Measurements from ENCODE around the gene THBS2.
"Not testable (repeated sequence)": the region's sequence is repeated elsewhere in the genome, so short reads cannot be mapped to it uniquely, and the experiment has no call there.

THBS2 gene

GRCh38 chr6:169271158-169271876 is 17.7 kb upstream of the THBS2 start:
- no peak for DNase-seq

DNA sequence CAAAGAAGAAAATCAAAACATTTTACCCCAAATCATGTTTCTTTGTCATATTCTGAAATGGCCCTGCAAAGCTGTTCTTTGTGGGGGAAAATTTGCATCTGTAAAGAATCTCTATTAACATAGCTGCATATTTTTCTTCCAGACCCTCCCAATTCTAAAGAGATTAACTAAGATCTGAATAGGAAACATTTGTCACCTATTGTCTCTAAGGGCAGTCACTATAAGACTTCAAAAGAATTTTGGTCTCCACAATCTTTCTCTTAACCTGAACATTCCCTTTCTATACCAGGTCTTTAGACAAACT is 16.4 kb upstream of the THBS2 start:
- not testable (repeated sequence) for DNase-seq

GRCh38 chr6:169269180-169270076 is 15.8 kb upstream of the THBS2 start:
- peak; percentile 67 to 81 (median 76) for DNase-seq

DNA sequence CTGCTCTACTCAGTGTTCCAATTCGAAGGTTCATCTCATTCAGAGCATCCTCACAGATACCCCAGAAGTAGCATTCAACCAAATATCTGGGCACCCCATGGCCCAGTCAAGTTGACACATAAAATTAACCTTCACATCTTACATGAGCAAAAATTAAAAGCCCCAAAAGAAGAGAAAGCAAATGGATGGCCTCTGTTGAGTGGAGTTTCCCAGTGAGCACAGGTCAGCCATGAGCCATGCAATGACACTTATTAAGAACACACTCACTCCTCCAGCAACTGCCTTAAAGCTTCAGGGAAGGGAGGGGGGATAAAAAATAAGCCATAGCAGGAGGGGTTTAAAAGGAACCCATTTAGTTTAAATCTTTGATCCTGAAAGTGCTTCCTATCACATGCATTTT is 14.6 kb upstream of the THBS2 start:
- peak in 1 of 3 donors; percentile 60 for DNase-seq

- DNase-seq: peak in 1 of 3 donors; percentile 52
Observed at GRCh38 chr6:169266746-169267591, 13.3 kb upstream of the THBS2 start.

DNA sequence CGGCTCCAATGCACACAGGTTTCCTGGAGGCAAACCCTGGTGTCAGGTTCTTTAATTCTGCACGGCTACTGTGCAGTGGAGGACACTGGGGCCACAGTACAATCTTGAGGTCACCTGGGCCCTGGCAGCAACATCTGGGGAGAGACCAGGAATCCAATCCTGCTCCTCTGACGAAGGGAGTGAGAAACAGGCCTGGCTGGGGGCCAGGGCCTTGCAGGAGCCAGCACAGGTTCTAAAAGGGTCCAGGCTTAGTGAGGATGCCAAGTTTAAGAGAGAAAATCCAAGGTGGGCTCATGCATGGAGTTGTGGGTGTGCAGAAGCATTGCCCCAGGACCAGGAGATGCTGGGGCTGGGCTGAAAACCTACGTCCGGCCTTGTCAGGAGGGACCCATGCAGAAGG is 12.6 kb upstream of the THBS2 start:
- no peak for DNase-seq

- peak; percentile 49 to 63 (median 49) for DNase-seq
Observed at GRCh38 chr6:169265486-169266131, 12.0 kb upstream of the THBS2 start.

GRCh38 chr6:169263836-169264608 is 10.4 kb upstream of the THBS2 start:
- no peak for DNase-seq

DNA sequence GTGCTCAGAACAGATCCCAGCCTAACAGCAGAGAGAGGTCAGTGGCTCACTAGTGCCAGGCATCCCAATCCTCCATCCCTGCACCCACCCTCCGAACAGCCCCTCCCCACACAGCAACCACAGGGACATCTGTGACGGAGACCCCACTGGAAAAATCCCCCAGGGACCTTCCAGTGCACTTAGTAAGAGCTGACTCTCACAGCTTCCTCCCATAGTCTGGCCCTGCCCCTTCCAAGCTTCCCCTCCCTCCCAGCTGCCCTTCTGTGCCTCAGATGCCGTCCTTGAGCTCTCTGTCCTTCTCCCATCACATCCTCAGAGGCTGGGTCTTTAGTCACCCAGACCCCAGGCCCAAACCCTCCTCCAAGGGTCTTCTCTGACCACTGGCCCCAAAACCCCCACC is 9.7 kb upstream of the THBS2 start:
- DNase-seq: peak; percentile 58 to 66 (median 62)

DNA sequence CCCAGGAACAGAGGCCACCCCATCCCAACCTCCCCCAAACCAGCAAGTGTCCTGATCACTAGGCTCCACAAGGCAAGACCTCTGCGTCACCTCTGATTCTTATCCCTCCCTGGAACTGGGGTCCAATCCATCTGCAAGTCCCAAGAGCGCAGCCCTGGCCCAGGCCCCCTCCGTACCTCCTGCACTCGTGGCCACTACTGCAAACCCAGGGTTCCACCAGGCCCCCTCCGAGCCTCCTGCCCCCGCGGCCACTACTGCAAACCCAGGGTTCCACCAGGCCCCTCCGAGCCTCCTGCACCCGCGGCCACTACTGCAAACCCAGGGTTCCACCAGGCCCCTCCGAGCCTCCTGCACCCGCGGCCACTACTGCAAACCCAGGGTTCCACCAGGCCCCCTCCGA is 9.0 kb upstream of the THBS2 start:
- not testable (repeated sequence) for DNase-seq

GRCh38 chr6:169256518-169256917 is 2.9 kb upstream of the THBS2 start:
- no peak for DNase-seq

DNA sequence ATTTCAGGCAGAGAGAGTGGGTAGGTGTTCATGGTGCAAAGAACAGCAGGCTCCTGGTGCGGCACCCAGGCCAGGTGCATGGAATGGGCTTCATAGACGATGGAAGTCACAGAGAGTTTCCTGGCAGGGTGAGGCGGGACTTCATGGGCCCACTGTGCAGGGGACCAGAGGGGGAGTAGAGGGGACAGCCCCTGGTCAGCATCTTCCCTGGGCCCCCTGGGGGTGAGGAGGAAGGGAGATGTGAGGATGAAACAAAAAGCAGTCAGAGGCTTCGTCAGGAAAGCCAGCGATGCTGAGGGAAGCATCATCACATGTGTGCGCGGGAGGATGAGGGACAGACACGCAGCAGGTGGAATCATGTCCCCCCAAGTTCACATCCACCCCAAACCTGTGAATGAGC is 2.4 kb upstream of the THBS2 start:
- no peak for DNase-seq

GRCh38 chr6:169255643-169256042 is 2.0 kb upstream of the THBS2 start:
- no peak for DNase-seq

DNA sequence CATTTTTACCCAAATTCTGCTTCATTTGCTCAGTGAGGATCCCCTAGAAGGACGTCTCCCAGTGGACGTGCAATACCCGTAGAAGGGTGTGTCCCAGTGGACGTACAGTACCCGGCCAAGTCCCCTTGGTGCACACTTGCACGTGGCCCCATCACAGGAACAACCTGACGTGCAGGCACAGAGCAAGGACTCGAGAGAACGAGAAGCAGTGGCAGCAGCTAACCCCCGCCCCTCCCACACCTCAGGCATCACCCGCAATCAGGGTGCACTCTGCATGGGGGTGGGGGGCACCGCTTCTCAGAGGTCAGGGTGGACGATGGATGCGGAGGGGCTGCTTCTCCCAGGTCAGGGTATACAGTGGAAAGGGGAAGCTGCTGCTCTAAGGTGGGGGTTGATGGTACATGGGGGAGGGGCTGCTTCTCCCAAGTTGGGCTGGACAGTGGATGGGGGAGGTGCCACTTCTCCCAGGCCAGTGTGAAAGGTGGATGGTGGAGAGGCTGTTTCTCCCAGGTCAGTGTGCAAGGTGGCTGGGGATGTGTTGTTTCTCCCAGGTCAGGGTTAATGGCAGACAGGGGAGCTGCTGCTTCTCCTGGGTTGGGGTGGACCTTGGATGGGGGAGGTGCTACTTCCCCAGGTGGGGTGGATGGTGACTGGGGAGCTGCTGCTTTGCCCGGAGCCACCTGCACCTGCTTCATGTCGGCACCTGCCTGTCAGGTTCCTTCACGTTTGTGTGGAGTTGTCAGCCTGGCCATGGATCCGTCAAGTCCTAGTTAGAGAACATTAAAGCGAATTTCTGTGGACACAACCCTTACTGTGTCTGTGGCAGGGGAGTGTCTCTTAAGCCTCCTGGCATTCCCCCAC is 1.0 kb upstream of the THBS2 start:
- no peak for DNase-seq

DNA sequence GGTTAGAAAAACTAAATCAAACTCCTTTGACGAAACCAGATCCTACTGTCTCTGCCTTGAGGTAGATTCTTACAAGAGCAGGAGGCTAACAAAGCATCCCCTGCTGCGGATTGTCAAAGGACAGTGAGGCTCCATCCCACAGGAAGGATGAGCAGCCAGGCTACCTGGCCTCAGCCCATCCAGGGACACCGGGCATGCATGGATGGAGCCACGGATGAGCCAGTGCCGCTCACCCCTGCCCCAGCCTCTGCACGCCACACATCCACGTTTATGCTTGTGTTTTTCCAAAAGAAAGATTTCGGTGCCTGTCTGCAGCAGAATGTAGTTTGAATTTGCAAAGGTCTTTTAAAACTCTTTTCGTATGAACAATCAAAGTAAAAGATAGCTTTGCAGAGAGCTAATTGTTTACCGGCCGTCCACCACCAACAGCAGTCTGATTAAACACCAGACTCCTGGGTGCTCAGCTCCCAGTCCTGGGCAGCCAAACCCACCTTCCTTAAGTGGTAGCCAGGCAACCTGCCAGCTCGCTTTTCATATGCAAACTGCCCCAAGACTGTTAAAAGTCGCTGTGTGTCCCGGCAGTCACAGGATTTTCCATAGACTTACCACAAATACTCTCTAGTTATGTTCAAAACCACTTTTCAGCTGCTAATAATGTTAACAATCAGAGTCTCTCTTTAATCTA is 999 bp downstream of the THBS2 start:
- DNase-seq: no peak

DNA sequence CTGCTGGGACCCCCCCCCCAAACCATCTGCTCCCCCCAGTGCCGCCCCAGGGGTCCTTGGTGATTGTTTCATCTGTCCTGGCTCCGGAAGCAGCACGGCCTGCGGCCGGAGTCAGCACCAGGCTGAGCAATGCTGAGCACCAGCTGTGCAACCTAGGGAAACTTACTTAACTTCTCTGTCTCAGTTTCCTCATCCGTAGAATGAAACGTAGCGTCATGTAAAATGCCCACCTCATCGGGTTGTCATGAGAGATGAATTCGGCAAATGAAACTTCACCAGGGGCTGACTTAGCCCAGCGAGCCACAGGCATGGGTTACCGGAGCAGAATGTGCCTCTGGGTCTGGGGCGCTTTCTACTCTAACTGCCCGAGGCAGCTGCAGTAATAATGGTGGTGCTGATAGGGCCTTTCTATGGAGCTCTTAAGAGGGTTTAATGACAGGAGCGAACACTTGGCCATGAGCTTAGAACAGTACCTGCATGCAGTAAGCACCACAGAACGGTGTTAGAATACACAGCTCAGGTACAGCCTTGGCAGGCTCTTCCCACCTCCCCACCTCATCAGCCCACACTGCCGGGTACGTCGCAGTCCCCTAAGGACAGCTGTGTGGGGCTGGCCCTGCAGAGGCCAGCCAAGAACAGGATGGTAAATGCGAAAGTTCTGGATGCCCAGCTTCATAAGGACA is 1.7 kb downstream of the THBS2 start:
- no peak for DNase-seq

- DNase-seq: no peak
Observed at GRCh38 chr6:169251371-169251802, 2.3 kb downstream of the THBS2 start.

GRCh38 chr6:169250660-169251059 is 3.0 kb downstream of the THBS2 start:
- DNase-seq: peak in 2 of 3 donors; percentile 27 to 41

DNA sequence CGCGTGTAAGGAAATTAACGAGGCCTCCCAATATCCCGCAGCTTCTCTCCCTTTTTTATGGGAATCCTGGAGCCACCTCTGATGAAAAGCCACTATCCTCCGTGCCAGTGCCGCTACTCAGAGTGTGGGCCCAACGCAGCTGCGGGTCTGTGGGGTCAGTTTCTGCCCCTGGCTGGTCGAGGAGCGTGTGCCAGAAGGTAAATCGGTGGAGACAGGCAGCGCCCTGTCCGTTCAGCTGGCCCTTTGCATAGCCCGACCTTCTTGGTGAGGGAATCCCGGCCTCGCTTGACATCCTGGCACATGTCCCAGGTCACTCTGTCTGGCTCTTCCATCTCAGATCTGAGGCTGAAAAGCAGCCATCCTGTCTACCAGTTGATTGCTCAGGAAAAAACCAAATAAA is 4.6 kb downstream of the THBS2 start:
- DNase-seq: no peak

DNA sequence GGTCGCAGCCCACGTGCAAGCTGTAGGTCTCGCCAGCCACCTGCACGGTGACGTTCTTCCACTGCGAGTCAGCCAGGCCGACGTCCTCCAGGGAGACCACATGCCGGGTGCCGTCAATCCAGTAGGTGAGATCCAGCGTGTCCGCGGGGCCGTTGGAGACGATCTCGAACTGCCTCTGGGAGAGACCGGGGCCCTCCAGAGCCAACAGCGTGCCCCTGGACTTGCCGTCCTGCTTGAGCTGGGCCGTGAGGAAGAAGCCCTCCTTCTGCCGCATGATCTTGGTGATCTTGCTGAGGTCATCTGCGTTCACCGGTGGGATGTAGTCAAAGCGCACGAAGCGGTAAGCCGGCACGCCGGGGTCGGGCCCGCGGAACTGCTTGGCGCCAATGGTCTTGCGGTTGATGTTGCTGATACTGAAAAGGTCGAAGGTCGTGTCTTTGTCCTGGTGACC is 5.1 kb downstream of the THBS2 start:
- DNase-seq: no peak

Data from suppressor macrophage treated with lipopolysaccharide for 1 hour (primary cell).